Lower leg skin (tissue), 4 donors: ENCODE data around the gene SUMO4. TPM values are rescaled to one million over a fixed set of nuclear protein-coding genes. Genes with fewer than 3 reads are reported as not detected.
"Not testable (repeated sequence)": the region's sequence is repeated elsewhere in the genome, so short reads cannot be mapped to it uniquely, and the experiment has no call there.

Source experiments
- DNase-seq, 2 donors: peaks; one replicate each; pipeline ENCODE4 v3.0.0-alpha.2; 2019; ENCODE audit warnings: low spot score in 2 of 2
- H3K4me3 ChIP-seq: fragments of 200-600 bp; sonication (generic); 2 replicates; pipeline ENCODE4 v1.5.1; 2017; ENCODE audit warnings: mild to moderate bottlenecking, low read depth; ENCODE audit not compliant: poor library complexity, severe bottlenecking
- CTCF ChIP-seq, 3 donors: fragments of 450-650 bp; IDR thresholded peaks; one replicate each; pipeline ENCODE4 v1.5.1; 2016; ENCODE audit warnings: antibody characterized with exemption in 3 of 3, mild to moderate bottlenecking in 3 of 3, moderate library complexity in 2 of 3
- POLR2A ChIP-seq, 2 donors: fragments of 450-650 bp; IDR thresholded peaks; one replicate each; pipeline ENCODE4 v1.6.1; 2016 to 2017; ENCODE audit warnings: antibody characterized with exemption in 2 of 2, mild to moderate bottlenecking in 1 of 2, moderate library complexity in 1 of 2
- WGBS, 2 donors: methylation state at CpG; one replicate each; pipeline ENCODE4 v1.1.5; 2018; 5-methylcytosine and 5-hydroxymethylcytosine counted together
- intact Hi-C: fragments of 100-400 bp; cut with DNase I; formaldehyde crosslinking; loops from one replicate; pipeline ENCODE4 v1.15.0; 2023; ENCODE audit warnings: low total_unique reads
- total RNA-seq, 4 donors: library from RNA; depleted of rRNA; stranded (reverse); fragments of >200 nt; gene quantifications; one replicate each; pipeline ENCODE4 v1.1.0, GENCODE V29; 2016

SUMO4 gene
- total RNA-seq, 4 donors from 2014 or later, result 0.25 to 1.8 (median 0.58) TPM

GRCh38 chr6:149440735-149441671 lies 40.9 kb downstream of the SUMO4 start:
- no peak overlapping the region for H3K4me3 ChIP-seq
- DNase-seq, result peak in 1 of 2 donors; percentile 54
- TF ChIP-seq POLR2A (IDR thresholded peaks at IDR 0.05) (no peak), CTCF (IDR thresholded peaks at IDR 0.05) (no peak)
- WGBS, 2 donors, result 84 to 87% methylated on average over 16 of the region's 16 CpGs
- intact Hi-C loops, result no loop called here

- intact Hi-C loops, result no loop called here
- no peak overlapping the region for H3K4me3 ChIP-seq
- peak in 1 of 2 donors; percentile 72 for DNase-seq
- WGBS, 2 donors, result 72 to 82% methylated on average over 9 of the region's 9 CpGs
- no peak for TF ChIP-seq CTCF (IDR thresholded peaks at IDR 0.05)
- no peak for TF ChIP-seq POLR2A (IDR thresholded peaks at IDR 0.05)
Observed at GRCh38 chr6:149441740-149442139, 41.7 kb downstream of the SUMO4 start.

- TF ChIP-seq CTCF (IDR thresholded peaks at IDR 0.05) (no peak), POLR2A (IDR thresholded peaks at IDR 0.05) (no peak)
- H3K4me3 ChIP-seq, result no peak overlapping the region
- DNase-seq, result peak in 1 of 2 donors; percentile 68
- WGBS, 2 donors, result 67 to 68% methylated on average over 8 of the region's 8 CpGs
- intact Hi-C loops, result no loop called here
Observed at GRCh38 chr6:149443411-149444181, 43.5 kb downstream of the SUMO4 start.

GRCh38 chr6:149444360-149445094 lies 44.5 kb downstream of the SUMO4 start:
- DNase-seq, result peak in 1 of 2 donors; percentile 75
- intact Hi-C loops, H3K4me3 ChIP-seq: not testable (repeated sequence)
- WGBS, 2 donors, result 50 to 72% methylated on average over 2 to 3 of the region's 3 CpGs

- intact Hi-C loops, result no loop called here
- no peak overlapping the region for H3K4me3 ChIP-seq
- DNase-seq, result no peak
- 94 to 97% methylated on average over 6 of the region's 6 CpGs for WGBS, 2 donors
- no peak for TF ChIP-seq POLR2A (IDR thresholded peaks at IDR 0.05)
Observed at GRCh38 chr6:149445095-149445466, 45.0 kb downstream of the SUMO4 start.

GRCh38 chr6:149445573-149445972 lies 45.5 kb downstream of the SUMO4 start:
- intact Hi-C loops, result no loop called here
- WGBS, 2 donors, result 93% methylated on average over 7 of the region's 7 CpGs
- TF ChIP-seq CTCF (IDR thresholded peaks at IDR 0.05), result no peak
- TF ChIP-seq POLR2A (IDR thresholded peaks at IDR 0.05), result no peak
- no peak overlapping the region for H3K4me3 ChIP-seq
- DNase-seq, result no peak
